NCI-H2029 treated with DMSO at 0.1 percent for 48 hours (cell line): Measurements from ENCODE around the gene ACAD11.
A peak's percentile ranks its signal among the peaks of the same experiment; 100 is the strongest.
"Not testable (repeated sequence)": the region's sequence is repeated elsewhere in the genome, so short reads cannot be mapped to it uniquely, and the experiment has no call there.

Experiments used
- DNase-seq: peaks from one replicate; lab custom pipeline; 2025; lab: John Stamatoyannopoulos, UW

ACAD11 gene

GRCh38 chr3:132645058-132645457 lies 14.6 kb downstream of the ACAD11 start:
- DNase-seq = no peak

GRCh38 chr3:132643366-132643765 lies 16.2 kb downstream of the ACAD11 start:
- no peak for DNase-seq

- no peak for DNase-seq
Measured at GRCh38 chr3:132642539-132642847, 17.1 kb downstream of the ACAD11 start.

- DNase-seq = peak; percentile 65
Measured at GRCh38 chr3:132641837-132642538, 17.6 kb downstream of the ACAD11 start.

GRCh38 chr3:132641427-132641826 lies 18.2 kb downstream of the ACAD11 start:
- not testable (repeated sequence) for DNase-seq

- no peak for DNase-seq
Measured at GRCh38 chr3:132638706-132639105, 20.9 kb downstream of the ACAD11 start.

GRCh38 chr3:132637590-132637989 lies 22.0 kb downstream of the ACAD11 start:
- no peak for DNase-seq

- no peak for DNase-seq
Measured at GRCh38 chr3:132635052-132635451, 24.6 kb downstream of the ACAD11 start.

- no peak for DNase-seq
Measured at GRCh38 chr3:132630612-132631011, 29.0 kb downstream of the ACAD11 start.

- no peak for DNase-seq
Measured at GRCh38 chr3:132629928-132630327, 29.7 kb downstream of the ACAD11 start.

GRCh38 chr3:132628157-132628556 lies 31.5 kb downstream of the ACAD11 start:
- DNase-seq = no peak

- DNase-seq = no peak
Measured at GRCh38 chr3:132626955-132627354, 32.7 kb downstream of the ACAD11 start.

- DNase-seq = no peak
Measured at GRCh38 chr3:132625613-132626012, 34.0 kb downstream of the ACAD11 start.

- no peak for DNase-seq
Measured at GRCh38 chr3:132624790-132625189, 34.8 kb downstream of the ACAD11 start.

GRCh38 chr3:132623646-132624045 lies 36.0 kb downstream of the ACAD11 start:
- DNase-seq = no peak

GRCh38 chr3:132622761-132623160 lies 36.8 kb downstream of the ACAD11 start:
- DNase-seq = no peak

GRCh38 chr3:132622148-132622547 lies 37.5 kb downstream of the ACAD11 start:
- no peak for DNase-seq

- DNase-seq = no peak
Measured at GRCh38 chr3:132616780-132617179, 42.8 kb downstream of the ACAD11 start.

GRCh38 chr3:132615881-132616280 lies 43.7 kb downstream of the ACAD11 start:
- no peak for DNase-seq

- DNase-seq = not testable (repeated sequence)
Measured at GRCh38 chr3:132615301-132615700, 44.3 kb downstream of the ACAD11 start.

GRCh38 chr3:132606620-132607019 lies 53.0 kb downstream of the ACAD11 start:
- not testable (repeated sequence) for DNase-seq

GRCh38 chr3:132606085-132606484 lies 53.5 kb downstream of the ACAD11 start:
- no peak for DNase-seq

- no peak for DNase-seq
Measured at GRCh38 chr3:132605374-132605792, 54.2 kb downstream of the ACAD11 start.

GRCh38 chr3:132600614-132601013 lies 59.0 kb downstream of the ACAD11 start:
- not testable (repeated sequence) for DNase-seq
